OCI-LY7 (cell line): ENCODE data around the gene LCE7A.

ENCODE experiments used
- CTCF ChIP-seq: fragments of 200-600 bp; sonication (generic); conservative IDR thresholded peaks from 2 replicates; pipeline ENCODE4 v1.5.1; 2014; ENCODE audit warnings: mild to moderate bottlenecking, antibody characterized with exemption, low read length, moderate library complexity, mixed read lengths
- EZH2phosphoT487 ChIP-seq: fragments of 200-600 bp; sonication (generic); IDR thresholded peaks from 2 replicates; pipeline ENCODE4 v1.6.1; 2018; ENCODE audit warnings: low read depth, borderline replicate concordance, mild to moderate bottlenecking, mixed run types, antibody characterized with exemption, low read length, moderate library complexity, mixed read lengths

- TF ChIP-seq CTCF = no peak
- TF ChIP-seq EZH2phosphoT487 = no peak
Observed at GRCh38 chr1:152886758-152887409, 27.1 kb downstream of the LCE7A start.
